Muscle layer of colon (tissue), 2 donors: ENCODE measurements around the gene KIRREL1.

Experiments
- H3K27ac ChIP-seq: one replicate; pipeline ENCODE4 v1.7.0; 2013; ENCODE audit warnings: low read depth, mild to moderate bottlenecking, low read length, moderate library complexity
- H3K27me3 ChIP-seq, 2 donors: one replicate each; pipeline ENCODE4 v1.7.0; 2013; ENCODE audit warnings: low read length in 2 of 2, mild to moderate bottlenecking in 2 of 2; ENCODE audit not compliant: insufficient read depth in 2 of 2, control insufficient read depth in 1 of 2
- H3K36me3 ChIP-seq: one replicate; pipeline ENCODE4 v1.7.0; 2013; ENCODE audit warnings: mild to moderate bottlenecking, low read length; ENCODE audit not compliant: insufficient read depth
- H3K4me1 ChIP-seq: one replicate; pipeline ENCODE4 v1.7.0; 2013; ENCODE audit warnings: mild to moderate bottlenecking, low read length; ENCODE audit not compliant: insufficient read depth
- H3K4me3 ChIP-seq, 2 donors: one replicate each; pipeline ENCODE4 v1.7.0; 2013; ENCODE audit warnings: low read length in 2 of 2, low read depth in 1 of 2, mild to moderate bottlenecking in 1 of 2, moderate library complexity in 1 of 2
- H3K9ac ChIP-seq: one replicate; pipeline ENCODE4 v1.7.0; 2013; ENCODE audit warnings: low read length
- H3K9me3 ChIP-seq: one replicate; pipeline ENCODE4 v1.7.0; 2013; ENCODE audit warnings: mild to moderate bottlenecking, low read length
- donor health status: abdominal sarcoma.
- donor health status: Adenocarcinoma of cecum.

Gene KIRREL1

GRCh38 chr1:157976888-157977287 lies 16.6 kb upstream of the KIRREL1 start:
- H3K4me3 ChIP-seq = no peak overlapping the region
- H3K9ac ChIP-seq = no peak overlapping the region
- H3K9me3 ChIP-seq = no peaks in the 10 kb centered on the region
- H3K4me1 ChIP-seq = no peaks in the 10 kb centered on the region
- no peak overlapping the region for H3K27ac ChIP-seq
- no peaks in the 10 kb centered on the region for H3K36me3 ChIP-seq
- H3K27me3 ChIP-seq = no peaks in the 10 kb centered on the region

- H3K9ac ChIP-seq = no peak overlapping the region
- no peaks in the 10 kb centered on the region for H3K36me3 ChIP-seq
- no peak overlapping the region for H3K4me3 ChIP-seq
- H3K27me3 ChIP-seq = no peaks in the 10 kb centered on the region
- H3K9me3 ChIP-seq = no peaks in the 10 kb centered on the region
- no peak overlapping the region for H3K27ac ChIP-seq
- no peaks in the 10 kb centered on the region for H3K4me1 ChIP-seq
Observed at GRCh38 chr1:157978586-157979403, 14.7 kb upstream of the KIRREL1 start.

GRCh38 chr1:157982136-157982535 lies 11.3 kb upstream of the KIRREL1 start:
- no peaks in the 10 kb centered on the region for H3K36me3 ChIP-seq
- H3K9me3 ChIP-seq = no peaks in the 10 kb centered on the region
- no peaks in the 10 kb centered on the region for H3K27me3 ChIP-seq
- no peak overlapping the region for H3K4me3 ChIP-seq
- H3K4me1 ChIP-seq = no peaks in the 10 kb centered on the region
- H3K9ac ChIP-seq = no peak overlapping the region
- no peak overlapping the region for H3K27ac ChIP-seq

- Histone ChIP-seq H3K4me1 (no peaks in the 10 kb centered on the region), H3K9ac (no peak overlapping the region), H3K36me3 (no peaks in the 10 kb centered on the region)
Observed at GRCh38 chr1:157983787-157984186, 9.7 kb upstream of the KIRREL1 start.

GRCh38 chr1:157984469-157984868 lies 9.0 kb upstream of the KIRREL1 start:
- H3K36me3 ChIP-seq = no peaks in the 10 kb centered on the region
- H3K4me3 ChIP-seq = no peak overlapping the region
- no peak overlapping the region for H3K27ac ChIP-seq
- no peak overlapping the region for H3K9ac ChIP-seq
- no peaks in the 10 kb centered on the region for H3K9me3 ChIP-seq
- no peaks in the 10 kb centered on the region for H3K27me3 ChIP-seq
- no peaks in the 10 kb centered on the region for H3K4me1 ChIP-seq

More at GRCh38 chr1:157983787-157984186, 9.7 kb upstream of the KIRREL1 start:
- Histone ChIP-seq H3K4me3 (no peak overlapping the region), H3K27ac (no peak overlapping the region), H3K27me3 (no peaks in the 10 kb centered on the region), H3K9me3 (no peaks in the 10 kb centered on the region)

- H3K4me1 ChIP-seq = no peaks in the 10 kb centered on the region
- H3K9me3 ChIP-seq = no peaks in the 10 kb centered on the region
- no peak overlapping the region for H3K4me3 ChIP-seq
- no peaks in the 10 kb centered on the region for H3K36me3 ChIP-seq
- no peaks in the 10 kb centered on the region for H3K27me3 ChIP-seq
- H3K9ac ChIP-seq = no peak overlapping the region
- H3K27ac ChIP-seq = no peak overlapping the region
Observed at GRCh38 chr1:157985473-157985872, 8.0 kb upstream of the KIRREL1 start.

GRCh38 chr1:157988002-157988401 lies 5.4 kb upstream of the KIRREL1 start:
- no peaks in the 10 kb centered on the region for H3K27me3 ChIP-seq
- H3K4me3 ChIP-seq = no peak overlapping the region
- H3K27ac ChIP-seq = no peak overlapping the region
- peaks cover 8% of the 10 kb centered on the region for H3K4me1 ChIP-seq
- no peak overlapping the region for H3K9ac ChIP-seq
- no peaks in the 10 kb centered on the region for H3K36me3 ChIP-seq
- H3K9me3 ChIP-seq = no peaks in the 10 kb centered on the region

- H3K9ac ChIP-seq = no peak overlapping the region
- H3K27me3 ChIP-seq = no peaks in the 10 kb centered on the region
- H3K9me3 ChIP-seq = no peaks in the 10 kb centered on the region
- H3K4me3 ChIP-seq = peak overlapping the region in 1 of 2 donors; percentile 59
- peaks cover 28% of the 10 kb centered on the region for H3K4me1 ChIP-seq
- H3K27ac ChIP-seq = peak overlapping the region; percentile 10
- no peaks in the 10 kb centered on the region for H3K36me3 ChIP-seq
Observed at GRCh38 chr1:157992031-157992832, 1.2 kb upstream of the KIRREL1 start.

GRCh38 chr1:157992833-157993146 lies 655 bp upstream of the KIRREL1 start:
- peak overlapping the region; percentile 59 to 92 for H3K4me3 ChIP-seq
- H3K27me3 ChIP-seq = no peaks in the 10 kb centered on the region
- H3K9me3 ChIP-seq = no peaks in the 10 kb centered on the region
- peaks cover 28% of the 10 kb centered on the region for H3K4me1 ChIP-seq
- no peak overlapping the region for H3K9ac ChIP-seq
- H3K27ac ChIP-seq = peak overlapping the region; percentile 91
- no peaks in the 10 kb centered on the region for H3K36me3 ChIP-seq

GRCh38 chr1:157993918-157994605 lies 617 bp downstream of the KIRREL1 start:
- H3K27me3 ChIP-seq = no peaks in the 10 kb centered on the region
- H3K9ac ChIP-seq = peak overlapping the region; percentile 88
- H3K4me1 ChIP-seq = peaks cover 32% of the 10 kb centered on the region
- peak overlapping the region; percentile 75 to 92 for H3K4me3 ChIP-seq
- H3K36me3 ChIP-seq = no peaks in the 10 kb centered on the region
- H3K9me3 ChIP-seq = no peaks in the 10 kb centered on the region
- H3K27ac ChIP-seq = peak overlapping the region; percentile 91
